Left lung (tissue), 10 donors: ENCODE data around the gene SPATS1. TPM values are rescaled to one million over a fixed set of nuclear protein-coding genes. Genes with fewer than 3 reads are reported as not detected.
A peak's percentile ranks its signal among the peaks of the same experiment; 100 is the strongest.
"Not testable (repeated sequence)": the region's sequence is repeated elsewhere in the genome, so short reads cannot be mapped to it uniquely, and the experiment has no call there.

ENCODE experiments used
- ATAC-seq: fragments of 200-7000 bp; cut with Tn5 transposase; one replicate; pipeline ENCODE4 v1.9.1; 2020; ENCODE audit warnings: moderate library complexity
- DNase-seq, 4 donors: peaks; one replicate each; pipeline ENCODE4 v3.0.0-alpha.2; 2013 to 2020
- H3K27ac ChIP-seq, 2 donors: fragments of 200-600 bp; sonication (generic) in 1 of 2; one replicate each; pipeline versions ENCODE4 v1.5.0 to v1.8.0; 2020 to 2021
- H3K27me3 ChIP-seq, 2 donors: fragments of 200-600 bp; sonication (generic) in 1 of 2; one replicate each; pipeline versions ENCODE4 v1.5.0 to v1.8.0; 2020 to 2021
- H3K36me3 ChIP-seq, 2 donors: fragments of 200-600 bp; sonication (generic) in 1 of 2; one replicate each; pipeline versions ENCODE4 v1.5.0 to v1.8.0; 2020 to 2021
- H3K4me1 ChIP-seq, 2 donors: fragments of 200-600 bp; one replicate each; pipeline ENCODE4 v1.8.0; 2021
- H3K4me3 ChIP-seq, 2 donors: fragments of 200-600 bp; sonication (generic) in 1 of 2; one replicate each; pipeline versions ENCODE4 v1.5.0 to v1.8.0; 2020 to 2021; ENCODE audit warnings: mild to moderate bottlenecking in 1 of 2
- H3K9me3 ChIP-seq, 2 donors: fragments of 200-600 bp; sonication (generic) in 1 of 2; one replicate each; pipeline versions ENCODE4 v1.5.0 to v1.8.0; 2020 to 2021
- intact Hi-C, 2 donors: fragments of 100-400 bp; cut with DNase I; formaldehyde crosslinking; loops; one replicate each; pipeline versions ENCODE4 v1.11.2 to v1.14.2; 2022
- polyA plus RNA-seq, 6 donors: library from polyadenylated mRNA; unstranded; fragments of 120-200 nt; gene quantifications; one replicate each; pipeline ENCODE4 v1.2.1, GENCODE V29; 2013; ENCODE audit not compliant: insufficient read length in 6 of 6
- total RNA-seq, 2 donors: library from RNA; stranded (reverse); fragmentation: NEBNext Ultra II Directional; extraction: Animal tissue kit (Norgen Biotek cat#: 25700); gene quantifications; one replicate each; pipeline ENCODE4 v1.2.1, GENCODE V29; 2021
- TF ChIP-seq, protein P1 (sequence below), 2 donors: fragments of 200-600 bp; sonication (generic) in 1 of 2; IDR thresholded peaks; one replicate each; pipeline versions ENCODE4 v1.5.0 to v1.8.0; 2021; ENCODE audit warnings: antibody characterized with exemption in 2 of 2
- donor health status: DM: no; HTN: yes; CAD: no.
- donor health status: DM: no; HTN: no; CAD: no.

Gene SPATS1
- total and polyA plus RNA-seq, 8 donors: 0.31 to 1.2 (median 0.41) TPM; not detected in 2

DNA sequence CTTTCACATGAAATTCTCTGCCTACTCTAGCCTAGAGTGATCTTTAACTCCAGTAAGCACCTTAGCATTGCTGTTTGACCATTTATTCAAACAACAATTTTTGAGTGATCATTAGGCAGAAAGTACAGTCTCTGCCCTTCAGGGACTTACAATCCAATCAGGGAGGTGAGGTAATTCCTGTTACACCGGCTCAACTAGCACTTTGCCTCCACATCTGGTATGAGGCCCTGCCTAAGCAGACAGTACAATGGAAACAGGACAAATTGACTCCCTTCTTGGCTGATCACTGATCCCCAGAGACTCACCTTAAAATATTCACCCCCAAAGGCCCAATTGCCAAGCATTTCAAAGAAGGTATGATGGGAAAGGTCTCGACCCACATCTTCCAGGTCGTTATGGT is 30.7 kb upstream of the SPATS1 start:
- TF ChIP-seq, protein P1, sequence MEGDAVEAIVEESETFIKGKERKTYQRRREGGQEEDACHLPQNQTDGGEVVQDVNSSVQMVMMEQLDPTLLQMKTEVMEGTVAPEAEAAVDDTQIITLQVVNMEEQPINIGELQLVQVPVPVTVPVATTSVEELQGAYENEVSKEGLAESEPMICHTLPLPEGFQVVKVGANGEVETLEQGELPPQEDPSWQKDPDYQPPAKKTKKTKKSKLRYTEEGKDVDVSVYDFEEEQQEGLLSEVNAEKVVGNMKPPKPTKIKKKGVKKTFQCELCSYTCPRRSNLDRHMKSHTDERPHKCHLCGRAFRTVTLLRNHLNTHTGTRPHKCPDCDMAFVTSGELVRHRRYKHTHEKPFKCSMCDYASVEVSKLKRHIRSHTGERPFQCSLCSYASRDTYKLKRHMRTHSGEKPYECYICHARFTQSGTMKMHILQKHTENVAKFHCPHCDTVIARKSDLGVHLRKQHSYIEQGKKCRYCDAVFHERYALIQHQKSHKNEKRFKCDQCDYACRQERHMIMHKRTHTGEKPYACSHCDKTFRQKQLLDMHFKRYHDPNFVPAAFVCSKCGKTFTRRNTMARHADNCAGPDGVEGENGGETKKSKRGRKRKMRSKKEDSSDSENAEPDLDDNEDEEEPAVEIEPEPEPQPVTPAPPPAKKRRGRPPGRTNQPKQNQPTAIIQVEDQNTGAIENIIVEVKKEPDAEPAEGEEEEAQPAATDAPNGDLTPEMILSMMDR (IDR thresholded peaks at IDR 0.05): no peak
- Histone ChIP-seq H3K27ac (no peak overlapping the region), H3K4me1 (peaks cover 8 to 26% of the 10 kb centered on the region in 2 donors), H3K27me3 (no peaks in the 10 kb centered on the region), H3K36me3 (peaks cover 0 to 50% of the 10 kb centered on the region in 2 donors), H3K4me3 (no peak overlapping the region), H3K9me3 (no peaks in the 10 kb centered on the region)
- intact Hi-C loops: no loop called here
- ATAC-seq (no peak), DNase-seq (no peak)

DNA sequence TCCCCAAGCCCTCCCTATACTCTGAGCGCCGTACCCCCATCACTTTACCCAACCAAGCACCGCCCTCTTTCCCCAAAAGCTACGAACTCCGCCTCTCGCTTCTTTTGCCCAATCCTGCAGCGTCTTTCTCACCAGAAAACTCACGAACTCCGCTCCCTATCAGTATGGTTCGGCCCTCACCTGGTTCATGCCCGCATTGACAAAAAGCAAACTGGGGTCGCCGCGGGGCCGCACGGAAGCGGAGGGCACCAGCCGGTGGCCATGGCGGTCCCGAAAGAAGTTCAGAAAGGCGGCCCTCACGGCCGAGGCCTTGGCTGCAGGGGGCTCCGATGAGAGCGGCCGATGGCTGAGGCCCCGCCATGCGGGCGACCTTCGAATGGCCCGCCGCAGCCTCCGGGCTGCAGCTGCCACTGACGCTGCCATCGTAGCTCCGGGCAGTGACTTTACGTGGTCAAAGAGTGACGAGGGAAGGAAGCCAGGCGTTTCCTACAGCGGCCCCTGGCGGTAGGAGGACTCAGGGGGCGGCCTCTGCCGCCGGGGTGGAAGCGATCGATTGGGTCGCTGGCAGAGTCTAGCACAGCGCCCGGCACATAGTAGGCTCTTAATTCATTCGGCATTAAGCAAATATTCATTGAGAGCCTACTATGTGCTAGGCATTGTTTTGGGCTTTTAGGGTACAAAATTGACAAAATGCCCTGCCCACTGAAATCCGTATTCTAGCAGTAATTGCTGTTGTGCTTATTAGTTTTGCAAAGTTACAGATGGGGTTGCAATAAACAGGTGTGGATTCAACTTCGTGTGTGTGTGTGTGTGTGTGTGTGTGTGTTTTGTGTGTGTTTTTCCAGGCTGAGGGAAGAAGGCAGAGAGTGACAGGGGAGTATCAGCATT is 29.3 kb upstream of the SPATS1 start, which contains the start of gene AARS2:
Gene AARS2, minus strand, starts transcription at position 447 of the 888 bp plus-strand sequence. Its CDS starts 24 bp downstream, at position 423.
- TF ChIP-seq, protein P1 (IDR thresholded peaks at IDR 0.05): peak; percentile 99
- DNase-seq (peak; percentile 82 to 96 (median 89)), ATAC-seq (peak; percentile 99)
- intact Hi-C loops: no loop called here
- peaks cover 8 to 30% of the 10 kb centered on the region in 2 donors for H3K4me1 ChIP-seq
- peaks cover 0 to 36% of the 10 kb centered on the region in 2 donors for H3K36me3 ChIP-seq
- peak within 1 kb of the TSS; percentile 70 to 73 for H3K27ac ChIP-seq
- peaks cover 0 to 7% of the 10 kb centered on the region in 2 donors for H3K27me3 ChIP-seq
- no peaks in the 10 kb centered on the region for H3K9me3 ChIP-seq
- peak within 1 kb of the TSS; percentile 69 to 99 for H3K4me3 ChIP-seq

DNA sequence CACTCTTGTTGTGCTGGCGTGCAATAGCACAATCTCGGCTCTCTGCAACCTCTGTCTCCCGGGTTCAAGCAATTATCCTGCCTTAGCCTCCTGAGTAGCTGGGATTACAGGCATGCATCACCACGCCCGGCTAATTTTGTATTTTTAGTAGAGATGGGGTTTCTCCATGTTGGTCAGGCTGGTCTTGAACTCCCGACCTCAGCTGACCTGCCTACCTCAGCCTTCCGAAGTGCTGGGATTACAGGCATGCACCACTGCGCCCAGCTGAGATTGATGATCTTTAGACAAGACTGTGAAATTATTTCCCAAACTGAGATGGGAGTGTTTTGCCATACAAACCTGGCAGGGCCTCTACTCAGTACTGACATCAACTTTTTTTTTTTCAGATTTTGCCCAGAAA is 27.8 kb upstream of the SPATS1 start:
- H3K36me3 ChIP-seq: peaks cover 0 to 21% of the 10 kb centered on the region in 2 donors
- H3K27ac ChIP-seq, ATAC-seq, DNase-seq, H3K4me3 ChIP-seq, H3K9me3 ChIP-seq, intact Hi-C loops: not testable (repeated sequence)
- peaks cover 8 to 30% of the 10 kb centered on the region in 2 donors for H3K4me1 ChIP-seq
- H3K27me3 ChIP-seq: peaks cover 0 to 19% of the 10 kb centered on the region in 2 donors

DNA sequence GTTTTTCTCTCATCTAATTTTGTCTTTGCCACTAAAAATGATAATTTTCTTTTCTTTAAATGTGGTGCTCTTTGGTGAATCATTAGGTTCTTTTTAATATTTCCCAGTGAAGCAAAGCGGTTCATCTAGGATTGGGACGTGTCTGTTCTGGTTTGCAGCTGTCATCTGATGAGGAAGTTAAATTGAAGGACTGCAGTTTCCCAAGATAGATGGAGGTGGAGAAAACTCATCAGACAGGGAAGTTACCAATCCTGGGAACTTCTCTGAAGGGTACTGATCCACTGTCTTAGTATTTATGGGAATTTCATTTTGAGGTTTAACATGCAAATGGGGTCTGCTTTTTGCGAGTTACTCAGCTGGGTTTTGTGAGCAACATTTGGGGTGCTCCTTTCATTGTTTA is 26.9 kb upstream of the SPATS1 start:
- no peaks in the 10 kb centered on the region for H3K9me3 ChIP-seq
- peaks cover 8 to 30% of the 10 kb centered on the region in 2 donors for H3K4me1 ChIP-seq
- intact Hi-C loops: no loop called here
- no peak overlapping the region for H3K4me3 ChIP-seq
- no peak overlapping the region for H3K27ac ChIP-seq
- peaks cover 0 to 26% of the 10 kb centered on the region in 2 donors for H3K27me3 ChIP-seq
- H3K36me3 ChIP-seq: peaks cover 0 to 12% of the 10 kb centered on the region in 2 donors
- no peak for DNase-seq
- ATAC-seq: no peak
- TF ChIP-seq, protein P1 (IDR thresholded peaks at IDR 0.05): no peak

DNA sequence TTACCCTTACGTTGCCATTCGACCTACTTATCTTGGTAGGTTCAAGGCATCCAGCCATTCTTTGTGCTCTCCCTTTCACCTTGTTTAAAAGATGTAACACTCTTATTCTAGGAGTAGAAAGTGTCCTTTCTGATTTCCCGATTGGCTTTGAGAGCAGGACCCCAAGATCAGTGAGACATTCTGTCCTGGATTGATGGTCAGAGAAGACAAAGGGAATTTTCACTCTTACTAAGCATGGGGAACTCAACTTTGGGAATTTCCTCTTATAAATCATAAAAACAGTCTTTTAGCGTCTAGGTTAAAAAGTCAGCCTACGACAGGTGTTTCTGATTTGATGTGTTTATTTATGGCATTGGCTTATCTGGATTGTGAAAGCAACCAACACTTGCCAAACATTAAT is 26.5 kb upstream of the SPATS1 start:
- Histone ChIP-seq H3K4me3 (no peak overlapping the region), H3K27me3 (peaks cover 0 to 26% of the 10 kb centered on the region in 2 donors), H3K27ac (no peak overlapping the region), H3K4me1 (peaks cover 8 to 30% of the 10 kb centered on the region in 2 donors), H3K9me3 (no peaks in the 10 kb centered on the region), H3K36me3 (peaks cover 0 to 8% of the 10 kb centered on the region in 2 donors)
- ATAC-seq (no peak), DNase-seq (no peak)
- intact Hi-C loops: no loop called here
- TF ChIP-seq, protein P1 (IDR thresholded peaks at IDR 0.05): no peak
